ENCODE measurements around the gene EIF2A. TPM values are rescaled to one million over a fixed set of nuclear protein-coding genes. Genes with fewer than 3 reads are reported as not detected.
"Not testable (repeated sequence)": the region's sequence is repeated elsewhere in the genome, so short reads cannot be mapped to it uniquely, and the experiment has no call there.

The EIF2A gene
- polyA plus RNA-seq, 4 donors: 139 to 189 (median 170) TPM

DNA sequence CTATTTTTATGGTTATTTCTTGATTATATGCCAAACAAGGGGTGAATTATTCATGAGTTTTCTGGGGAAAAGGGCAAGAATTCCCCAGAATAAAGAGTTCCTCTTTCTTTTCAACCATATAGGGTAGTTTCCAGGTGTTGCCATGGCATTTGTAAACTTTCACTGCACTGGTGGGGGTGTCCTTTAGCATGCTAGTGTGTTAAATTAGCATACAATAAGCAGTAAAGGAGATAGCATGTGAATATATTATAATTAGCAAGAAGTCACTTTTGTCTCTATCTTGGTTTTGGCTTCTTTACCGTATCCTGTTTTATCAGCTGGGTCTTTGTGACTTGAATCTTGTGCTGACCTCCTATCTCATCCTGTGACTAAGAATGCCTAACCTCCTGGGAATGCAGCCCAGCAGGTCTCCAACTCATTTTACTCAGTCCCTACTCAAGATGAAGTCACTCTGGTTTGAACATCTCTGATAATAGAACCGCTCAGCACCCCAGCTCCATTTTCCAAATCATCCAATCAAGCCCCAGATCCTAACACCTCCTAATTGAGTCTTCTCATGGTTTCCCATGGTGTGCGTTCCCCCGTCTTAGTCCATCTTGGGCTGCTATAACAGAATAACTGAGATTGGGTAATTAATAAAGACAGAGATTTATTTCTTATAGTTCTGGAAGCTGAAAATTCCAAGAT lies 53.2 kb downstream of the EIF2A start:
- DNase-seq (ENCODE audit: low read depth in 4 of 4, low spot score in 3 of 4): no peak

DNA sequence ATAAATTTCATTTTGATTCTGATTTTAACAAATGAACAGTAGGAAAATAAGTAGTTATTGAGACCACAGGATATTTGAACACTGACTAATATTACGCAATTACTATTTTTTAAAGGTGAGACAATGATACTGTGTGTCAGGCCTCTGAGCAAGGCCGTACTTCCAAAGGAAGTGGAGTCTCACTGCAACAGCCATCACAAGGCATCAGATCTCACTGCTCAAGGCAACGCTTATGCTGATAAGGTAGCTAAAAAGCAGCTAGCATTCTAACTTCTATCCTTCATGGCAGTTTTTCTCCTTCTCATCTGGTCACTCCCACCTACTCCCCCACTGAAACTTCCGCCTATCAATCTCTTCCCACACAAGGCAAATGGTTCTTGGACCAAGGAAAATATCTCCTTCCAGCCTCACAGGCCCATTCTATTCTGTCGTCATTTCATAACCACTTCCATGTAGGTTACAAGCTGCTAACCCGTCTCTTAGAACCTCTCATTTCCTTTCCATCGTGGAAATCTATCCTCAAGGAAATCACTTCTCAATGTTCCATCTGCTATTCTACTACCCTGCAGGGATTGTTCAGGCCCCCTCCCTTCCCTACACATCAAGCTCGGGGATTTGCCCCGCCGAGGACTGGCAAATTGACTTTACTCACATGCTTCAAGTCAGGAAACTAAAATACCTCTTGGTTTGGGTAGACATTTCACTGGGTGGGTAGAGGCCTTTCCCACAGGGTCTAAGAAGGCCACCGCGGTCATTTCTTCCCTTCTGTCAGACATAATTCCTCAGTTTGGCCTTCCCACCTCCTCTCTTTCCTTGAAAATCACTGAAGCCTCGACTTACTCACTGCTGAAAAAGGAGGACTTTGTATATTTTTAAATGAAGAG lies 54.3 kb downstream of the EIF2A start:
- DNase-seq (ENCODE audit: low read depth in 4 of 4, low spot score in 3 of 4): not testable (repeated sequence)

DNA sequence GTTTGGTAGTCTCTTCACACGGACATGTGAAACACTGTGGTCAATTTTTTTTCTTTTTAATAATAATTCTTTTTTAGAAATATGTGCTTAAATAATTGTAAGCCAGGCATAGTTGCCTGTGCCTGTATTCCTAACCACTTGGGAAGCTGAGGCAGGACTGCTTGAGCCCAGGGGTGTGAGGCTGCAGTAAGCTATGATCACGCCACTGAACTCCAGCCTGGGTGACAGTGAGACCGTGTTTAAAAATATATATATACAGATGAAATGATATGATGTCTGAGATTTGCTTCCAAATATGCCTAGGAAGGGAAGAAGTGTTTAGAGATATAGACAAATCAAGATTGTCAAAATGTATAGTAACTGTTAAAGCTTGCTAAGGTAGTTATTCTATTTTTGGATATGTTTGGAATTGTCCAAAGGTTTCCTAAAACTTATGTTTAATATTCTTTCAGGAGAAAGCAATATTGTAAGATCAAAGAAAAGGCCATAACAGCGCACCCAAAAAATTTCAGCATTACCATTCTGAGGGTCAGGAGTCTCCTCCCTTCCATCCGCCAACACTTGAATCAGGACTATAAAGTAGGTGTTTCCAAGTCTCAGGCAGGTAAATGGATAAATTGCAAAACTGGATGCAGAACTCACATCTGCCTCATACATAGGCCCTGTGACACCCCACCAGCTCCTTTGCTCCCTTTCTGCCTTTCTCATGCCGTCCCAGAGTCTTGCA lies 56.0 kb downstream of the EIF2A start:
- peak in 1 of 4 donors; percentile 3 for DNase-seq (ENCODE audit: low read depth in 4 of 4, low spot score in 3 of 4)

DNA sequence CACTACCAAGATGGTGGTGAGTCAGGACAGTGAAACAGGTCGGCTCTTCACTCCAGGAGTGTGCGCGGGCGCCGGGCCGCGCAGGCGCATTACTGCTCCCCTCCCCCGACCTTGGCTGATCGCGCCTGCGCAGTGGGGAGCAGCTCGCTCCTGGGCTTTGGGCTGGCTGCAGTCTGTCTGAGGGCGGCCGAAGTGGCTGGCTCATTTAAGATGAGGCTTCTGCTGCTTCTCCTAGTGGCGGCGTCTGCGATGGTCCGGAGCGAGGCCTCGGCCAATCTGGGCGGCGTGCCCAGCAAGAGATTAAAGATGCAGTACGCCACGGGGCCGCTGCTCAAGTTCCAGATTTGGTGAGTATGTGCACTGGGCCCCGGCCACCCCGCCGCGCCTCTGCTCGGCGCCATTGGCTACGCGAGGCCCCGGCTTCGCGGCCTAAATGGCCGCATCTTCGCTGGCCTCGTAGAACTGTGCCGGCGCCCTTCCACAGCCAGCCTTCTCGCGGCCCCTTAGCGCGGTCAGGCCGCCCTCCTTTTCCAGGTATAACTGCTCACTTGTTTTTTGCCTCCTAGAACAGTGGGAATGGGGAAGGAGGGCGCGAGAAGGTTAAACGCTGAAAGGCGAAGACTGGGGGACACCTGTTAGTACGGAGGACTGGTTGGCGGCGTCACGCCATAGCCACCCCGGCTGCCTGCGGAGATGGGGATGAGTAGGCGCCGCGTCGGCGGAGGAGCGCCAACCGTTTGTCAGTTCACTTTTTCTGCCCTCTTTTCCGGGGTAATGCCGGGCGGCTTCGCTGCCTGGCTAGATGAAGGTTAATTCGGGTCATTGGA lies 56.8 kb downstream of the EIF2A start, which contains the start of gene SELENOT:
TSS of gene SELENOT (plus strand) at position 169 of the 827 bp plus-strand sequence. CDS start at position 211, 42 bp downstream.
- DNase-seq (ENCODE audit: low read depth in 4 of 4, low spot score in 3 of 4): peak; percentile 88 to 97 (median 93)

DNA sequence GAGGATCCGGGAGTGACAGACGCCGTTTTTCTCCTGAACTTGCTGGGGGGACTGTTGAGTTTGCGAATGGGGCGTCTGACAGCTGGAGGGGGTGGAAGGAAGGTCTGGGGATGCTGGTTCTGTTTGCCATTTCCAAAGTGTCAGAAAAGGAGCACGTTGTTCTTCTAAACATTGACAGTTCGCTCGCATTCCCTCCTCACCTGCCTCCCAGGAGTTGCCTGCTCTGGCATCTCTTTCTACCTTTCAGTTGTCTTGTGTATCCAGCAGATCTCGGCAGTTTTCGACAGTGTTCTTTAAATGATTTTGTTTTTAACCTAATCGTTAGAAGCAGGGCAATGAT lies 57.4 kb downstream of the EIF2A start:
- DNase-seq (ENCODE audit: low read depth in 4 of 4, low spot score in 3 of 4): no peak

DNA sequence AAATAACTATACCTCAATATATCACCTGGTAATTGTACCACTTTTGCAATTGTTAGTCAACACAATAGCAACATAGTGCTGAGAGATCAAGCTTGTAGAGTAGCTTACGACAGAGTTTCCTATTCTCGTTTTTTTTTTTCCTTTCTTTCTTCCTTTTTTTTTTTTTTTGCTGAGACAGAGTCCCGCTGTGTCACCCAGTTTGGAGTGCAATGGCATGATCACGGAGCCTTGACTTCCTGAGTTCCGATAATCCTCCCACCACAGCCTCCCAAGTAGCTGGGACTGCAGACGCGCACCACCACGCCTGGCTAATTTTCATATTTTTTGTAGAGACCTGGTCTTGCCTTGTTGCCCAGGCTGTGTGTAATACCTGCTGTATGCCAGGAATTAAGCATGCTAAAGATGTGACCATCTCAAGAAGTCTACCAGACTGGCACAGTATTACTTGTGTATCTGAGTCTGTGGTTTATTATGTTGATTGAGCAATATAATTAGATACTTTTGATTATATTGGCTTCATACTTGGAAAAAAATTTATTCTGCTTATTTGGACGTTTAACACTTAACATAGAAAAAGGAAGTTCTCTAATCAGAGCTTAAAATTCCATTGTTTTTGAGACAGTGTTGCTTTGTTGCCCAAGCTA lies 59.5 kb downstream of the EIF2A start:
- no peak for DNase-seq (ENCODE audit: low read depth in 4 of 4, low spot score in 3 of 4)

DNA sequence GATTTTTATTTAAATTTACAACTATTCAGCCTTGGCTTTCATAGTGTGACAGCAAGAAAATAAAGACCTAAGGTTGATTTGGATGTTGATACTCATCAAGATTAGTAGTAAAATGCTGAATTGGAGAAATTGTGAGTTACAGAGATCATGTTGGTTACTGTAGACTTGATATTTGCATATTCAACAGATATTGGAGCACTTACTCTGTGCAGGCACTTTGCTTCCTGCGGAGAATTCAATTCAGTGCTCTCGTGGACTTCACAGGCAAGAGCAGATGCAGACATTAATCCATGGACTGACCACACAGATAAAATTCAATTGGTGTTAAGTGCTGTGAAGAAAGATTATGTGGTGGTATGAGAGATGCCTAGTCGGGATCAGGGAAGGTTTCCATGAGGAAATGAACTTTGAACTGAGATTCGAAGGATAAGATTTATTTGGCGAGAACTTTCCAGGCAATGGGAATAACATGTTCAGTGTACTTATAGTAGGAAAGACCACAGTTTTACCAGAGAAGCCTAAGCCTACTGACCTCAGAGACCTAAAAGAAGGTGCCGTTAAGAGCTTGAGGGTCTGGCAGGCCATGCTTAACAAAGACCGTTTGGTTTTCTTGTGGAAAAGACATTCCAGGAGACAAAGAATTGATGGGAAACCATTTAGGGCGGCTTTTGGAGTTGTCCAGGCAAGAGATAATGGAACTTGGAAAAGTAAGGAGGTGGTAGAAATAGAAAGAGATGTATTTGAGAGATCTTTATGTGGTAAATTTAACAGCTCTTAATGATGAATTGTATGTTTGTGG lies 60.9 kb downstream of the EIF2A start:
- no peak for DNase-seq (ENCODE audit: low read depth in 4 of 4, low spot score in 3 of 4)

DNA sequence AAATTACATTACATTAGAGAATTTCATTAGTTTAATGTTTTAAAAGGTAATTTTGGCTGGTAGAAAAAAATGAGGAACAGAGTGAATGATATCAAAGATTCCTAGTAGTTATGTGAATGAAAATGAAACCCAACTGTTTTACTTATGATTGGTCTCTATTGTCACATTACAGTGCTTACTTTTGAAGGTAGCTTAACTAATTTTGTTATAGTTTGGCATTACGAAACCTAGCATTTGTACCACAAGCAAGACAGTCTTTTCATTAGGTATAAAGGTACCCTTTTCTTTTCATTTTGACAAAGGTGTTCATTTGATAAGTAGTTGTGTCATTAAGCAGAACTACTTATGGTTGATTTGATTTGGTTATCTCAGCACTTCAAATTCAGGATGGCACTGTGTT lies 63.4 kb downstream of the EIF2A start:
- no peak for DNase-seq (ENCODE audit: low read depth in 4 of 4, low spot score in 3 of 4)

DNA sequence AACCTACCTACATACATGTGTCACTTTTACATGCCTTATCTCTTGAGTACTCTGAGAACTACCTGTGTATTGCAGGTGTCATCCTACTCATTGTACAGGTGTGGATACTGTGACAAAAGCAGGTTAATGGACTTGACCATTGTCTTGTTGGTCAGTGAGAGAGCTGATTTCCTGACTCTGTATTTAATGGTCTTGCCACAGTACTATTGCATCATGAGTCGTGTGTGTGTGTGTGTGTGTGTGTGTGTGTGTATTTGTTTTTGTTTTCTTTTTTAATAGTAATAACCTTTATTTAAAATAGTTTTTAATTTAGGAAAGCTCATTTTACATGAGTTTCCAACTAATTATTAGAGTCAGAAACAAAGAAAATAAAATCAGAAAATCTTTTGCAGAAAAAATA lies 64.2 kb downstream of the EIF2A start:
- DNase-seq (ENCODE audit: low read depth in 4 of 4, low spot score in 3 of 4): no peak

DNA sequence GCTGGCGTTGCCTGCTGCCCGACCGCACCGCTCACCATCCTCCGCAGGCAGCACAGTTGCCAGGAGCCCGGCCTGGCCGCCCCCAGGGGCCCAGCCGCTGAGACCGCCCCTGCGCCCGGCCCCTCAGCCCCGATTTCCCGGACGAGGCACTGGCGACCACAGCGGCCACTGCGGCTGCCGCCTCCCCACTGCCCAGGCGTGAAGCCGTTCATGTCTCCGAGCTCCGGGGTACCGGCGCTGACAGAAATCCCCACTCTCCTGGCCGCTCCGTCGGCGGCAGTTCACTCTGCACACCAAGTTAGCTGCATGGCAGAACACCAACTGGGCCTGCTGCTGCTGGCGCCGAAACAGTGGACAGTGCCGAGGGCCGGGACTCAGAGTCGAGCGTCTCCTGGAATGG lies 65.1 kb downstream of the EIF2A start:
- DNase-seq (ENCODE audit: low read depth in 4 of 4, low spot score in 3 of 4): no peak

DNA sequence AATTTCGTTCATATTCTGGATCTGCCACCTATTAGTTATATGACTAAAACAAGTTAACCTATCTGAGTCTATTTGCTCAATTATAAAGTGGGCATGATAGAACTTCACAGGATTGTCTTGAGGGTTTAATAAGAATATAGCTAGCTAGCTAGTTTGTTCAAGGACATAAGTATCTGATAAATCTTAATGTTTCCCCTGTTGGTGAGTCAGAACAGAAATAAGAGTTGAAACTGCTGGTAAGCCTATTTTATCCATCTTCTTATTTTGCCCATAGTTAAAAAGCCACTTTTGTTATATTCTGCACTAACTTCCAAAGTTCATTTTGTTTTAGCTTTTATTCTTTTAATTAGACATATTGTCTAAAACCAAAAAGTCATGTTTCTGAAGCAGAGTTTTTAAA lies 65.9 kb downstream of the EIF2A start:
- DNase-seq (ENCODE audit: low read depth in 4 of 4, low spot score in 3 of 4): no peak

DNA sequence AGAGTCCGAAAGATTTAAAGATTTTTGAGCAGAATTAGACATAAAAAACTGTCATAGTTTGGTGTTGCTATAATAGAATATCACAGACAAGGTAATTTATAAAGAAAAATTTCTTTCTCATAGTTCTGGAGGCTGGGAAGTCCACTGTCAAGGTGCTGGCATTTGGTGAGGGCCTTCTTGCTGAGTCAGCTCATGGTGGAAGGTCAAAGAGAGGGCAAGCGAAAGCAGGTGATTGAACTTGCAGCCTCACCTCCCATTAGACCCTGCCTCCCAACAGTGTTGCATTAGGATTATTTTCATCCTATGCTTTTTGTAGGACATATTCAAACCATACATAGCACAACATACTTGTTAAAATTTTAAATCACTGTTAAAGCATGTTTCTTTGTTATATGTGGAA lies 66.4 kb downstream of the EIF2A start:
- no peak for DNase-seq (ENCODE audit: low read depth in 4 of 4, low spot score in 3 of 4)

DNA sequence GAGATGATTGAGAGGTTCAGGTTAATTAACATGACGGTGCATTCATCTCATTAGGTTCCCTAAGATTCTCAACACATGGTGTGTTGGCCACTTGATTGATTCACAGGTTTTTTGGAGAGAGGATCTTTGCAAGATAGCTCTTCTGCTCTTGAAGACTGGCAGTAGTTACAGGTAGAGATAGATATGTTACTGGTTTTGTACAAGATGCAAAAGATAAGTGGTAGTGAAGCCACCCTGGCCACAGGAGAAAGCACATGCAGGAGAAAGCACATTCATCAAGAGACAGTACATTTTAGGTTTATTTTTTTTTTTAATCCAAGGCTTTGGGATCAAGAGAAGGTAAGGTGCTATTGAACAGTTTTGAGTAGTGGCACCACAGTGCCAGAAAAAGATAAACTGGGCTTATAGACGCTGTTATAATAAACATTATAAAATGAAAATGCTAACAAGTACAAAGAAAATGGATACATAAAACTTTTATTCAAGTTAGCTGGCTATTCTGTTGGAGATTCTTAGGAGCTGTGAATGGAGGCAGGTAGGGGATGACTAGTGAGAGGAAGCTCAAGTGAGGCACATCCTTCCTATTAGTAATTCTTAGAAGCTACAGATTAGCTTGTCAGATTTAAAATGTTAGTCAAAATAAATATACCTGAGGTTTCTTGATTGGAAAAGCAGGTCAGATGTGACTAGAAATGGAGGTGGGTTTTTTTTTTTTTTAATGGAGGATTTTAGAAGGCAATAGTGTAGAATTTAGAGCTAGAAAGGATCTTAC lies 67.3 kb downstream of the EIF2A start:
- DNase-seq (ENCODE audit: low read depth in 4 of 4, low spot score in 3 of 4): no peak

DNA sequence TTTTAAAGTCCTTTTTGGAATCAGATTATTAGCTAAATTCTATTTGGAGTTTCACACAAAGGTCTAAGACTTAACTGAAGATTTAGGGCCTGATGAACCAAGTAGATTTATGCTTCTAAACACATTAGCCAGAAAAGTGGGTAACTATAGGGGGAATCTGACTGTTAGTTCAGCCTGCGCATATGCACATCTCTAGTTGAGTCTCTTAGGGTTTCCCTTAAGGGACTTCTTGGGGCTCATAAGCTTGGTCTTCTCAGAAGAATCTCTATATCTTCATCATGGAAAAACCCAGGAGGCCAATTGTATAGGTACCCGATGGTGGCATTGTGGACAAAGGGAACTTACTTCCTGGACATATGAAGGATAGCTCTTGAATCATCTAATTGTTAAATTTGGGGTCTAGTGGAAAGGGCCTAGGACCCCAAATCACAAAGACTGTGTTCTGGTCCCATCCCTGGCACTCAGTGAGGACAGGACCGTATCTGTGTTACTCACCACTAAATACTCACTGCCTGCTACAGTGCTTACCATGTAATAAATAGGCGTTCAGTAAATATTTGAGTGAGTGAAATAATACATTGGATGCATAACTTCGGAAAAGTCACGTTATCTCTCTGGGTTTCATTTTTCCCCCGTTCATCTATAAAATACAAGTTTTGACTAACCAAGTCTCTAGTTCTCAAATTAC lies 73.6 kb downstream of the EIF2A start:
- no peak for DNase-seq (ENCODE audit: low read depth in 4 of 4, low spot score in 3 of 4)

DNA sequence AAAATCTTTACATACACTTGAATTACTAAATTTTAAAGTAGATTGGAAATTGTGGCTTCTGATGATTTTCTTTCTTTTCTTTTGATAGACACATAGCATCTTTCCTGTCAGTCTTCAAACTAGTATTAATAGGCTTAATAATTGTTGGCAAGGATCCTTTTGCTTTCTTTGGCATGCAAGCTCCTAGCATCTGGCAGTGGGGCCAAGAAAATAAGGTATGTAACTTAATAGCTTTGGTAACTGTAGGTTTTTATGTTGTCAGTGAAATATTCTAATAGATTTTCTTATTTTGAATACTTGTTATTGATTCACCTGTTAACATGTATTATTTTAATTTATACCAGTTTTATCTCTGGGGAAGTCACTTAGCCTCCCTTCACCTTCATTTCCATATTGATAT lies 76.4 kb downstream of the EIF2A start:
- not testable (repeated sequence) for DNase-seq (ENCODE audit: low read depth in 4 of 4, low spot score in 3 of 4)

DNA sequence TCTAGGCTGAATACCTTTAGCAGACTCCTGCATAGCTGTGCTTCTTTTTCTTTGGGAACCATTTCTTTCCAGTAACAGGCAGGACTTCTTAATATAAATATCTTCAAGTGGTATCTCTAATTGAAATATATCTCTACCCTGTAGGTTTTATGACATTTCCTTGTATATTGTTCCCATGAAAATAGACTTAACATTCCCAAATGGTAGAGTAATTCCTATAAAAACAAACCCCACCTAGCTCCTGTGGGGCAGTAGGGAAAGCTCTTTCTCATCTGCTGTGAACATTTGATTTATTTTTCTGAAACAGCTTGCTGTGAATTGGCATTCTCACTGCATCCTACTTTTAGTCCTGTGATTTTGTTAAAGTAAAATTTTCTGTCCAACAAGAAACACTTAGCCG lies 77.4 kb downstream of the EIF2A start:
- DNase-seq (ENCODE audit: low read depth in 4 of 4, low spot score in 3 of 4): no peak

DNA sequence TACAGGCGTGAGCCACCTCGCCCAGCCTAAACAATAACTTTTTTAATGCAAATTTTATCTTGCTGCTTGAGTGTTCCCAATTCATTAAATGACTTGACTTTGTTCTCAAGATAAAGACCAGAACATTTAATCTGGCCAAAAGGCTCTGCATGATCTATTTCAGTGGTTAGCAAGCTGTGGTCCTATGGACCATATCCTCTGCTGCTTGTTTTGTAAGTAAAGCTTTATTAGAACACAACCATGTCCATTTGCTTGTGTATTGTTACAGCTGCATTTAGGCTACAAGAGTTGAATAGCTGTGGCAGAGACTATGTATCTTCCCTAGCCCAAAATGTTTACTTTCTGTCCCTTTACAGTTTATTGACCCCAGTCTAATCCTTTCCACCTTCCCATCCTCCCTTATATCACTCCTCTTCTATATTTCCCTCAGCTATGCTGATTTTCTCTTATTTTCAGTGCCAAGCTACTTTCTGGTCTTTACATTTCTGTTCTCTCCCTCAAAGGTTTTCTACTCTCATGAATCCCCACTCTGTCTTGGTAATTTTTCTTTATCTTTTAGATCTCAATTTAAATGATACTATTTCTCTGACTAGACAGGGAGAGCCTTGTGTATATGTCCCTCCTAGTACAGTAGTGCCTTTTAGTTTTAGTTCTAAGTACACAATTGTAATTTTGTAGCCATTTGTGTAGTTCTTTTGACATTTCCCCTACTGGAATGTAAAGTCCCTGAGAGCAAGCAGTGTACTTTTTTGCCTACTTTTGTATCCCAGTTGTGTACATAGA lies 79.8 kb downstream of the EIF2A start:
- no peak for DNase-seq (ENCODE audit: low read depth in 4 of 4, low spot score in 3 of 4)

Measured in right renal pelvis (tissue), 4 donors.